GM12878 (cell line): ENCODE results near the gene RSRC1. TPM values are rescaled to one million over a fixed set of nuclear protein-coding genes. Genes with fewer than 3 reads are reported as not detected.

ENCODE experiments used
- BRCA1 ChIP-seq: IDR thresholded peaks from 2 replicates; pipeline ENCODE4 v1.6.1; 2011; ENCODE audit warnings: low read depth, low read length, improper control_type of control experiment
- CEBPZ ChIP-seq: fragments of 150-350 bp; IDR thresholded peaks from 2 replicates; pipeline ENCODE4 v1.6.1; 2016; ENCODE audit warnings: low read depth, low read length
- TBL1XR1 ChIP-seq: IDR thresholded peaks from 2 replicates; pipeline ENCODE4 v1.6.1; 2012; ENCODE audit warnings: low read depth, low read length, improper control_type of control experiment
- TCF3 ChIP-seq: IDR thresholded peaks from 2 replicates; pipeline ENCODE4 v1.6.1; 2012; ENCODE audit warnings: low read depth, mild to moderate bottlenecking, low read length, borderline replicate concordance; ENCODE audit not compliant: insufficient read depth
- polyA plus RNA-seq, 11 experiments: library from polyadenylated mRNA; depleted of rRNA in 4 of 11; unstranded in 6 of 11; stranded (reverse) in 5 of 11; fragments of >200 nt; fragmentation: Nextera tagmentation in 4 of 11; fragmentation: Illumina TruSeq in 1 of 11; extraction: Ambion mirVana in 4 of 11; extraction: Trizol in 1 of 11; gene quantifications; 1 replicate in 1 of 11; 2 replicates in 10 of 11; pipeline versions ENCODE4 v1.2.1 to v1.2.3, GENCODE V29; 2011 to 2016; ENCODE audit warnings: inconsistent platforms in 2 of 11, missing spikeins in 2 of 11, low read depth in 1 of 11
- total RNA-seq, 4 experiments: library from RNA; depleted of rRNA in 3 of 4; stranded (reverse); fragments of >200 nt in 3 of 4; fragmentation: Illumina TruSeq in 1 of 4; extraction: Trizol in 1 of 4; gene quantifications; 2 replicates each; pipeline versions ENCODE4 v1.2.1 to v1.2.3, GENCODE V29; 2013 to 2021
- TF ChIP-seq, protein P1 (sequence below): fragments of 450-650 bp; IDR thresholded peaks from 2 replicates; pipeline ENCODE4 v1.6.1; 2016; ENCODE audit warnings: mild to moderate bottlenecking, moderate library complexity, borderline replicate concordance
- TF ChIP-seq, protein P2 (sequence below): fragments of 450-650 bp; IDR thresholded peaks from 2 replicates; pipeline ENCODE4 v1.6.1; 2018; ENCODE audit warnings: borderline replicate concordance, mild to moderate bottlenecking; ENCODE audit not compliant: partially characterized antibody

The RSRC1 gene
- total and polyA plus RNA-seq, 10 of the 15 experiments (the other 5 are each of a cell fraction or from before 2014, with no cell fraction given) = 16.4 to 85.9 (median 42.0) TPM

GRCh38 chr3:158455406-158455805 lies 345.5 kb downstream of the RSRC1 start (continued):
- no peak for TF ChIP-seq CEBPZ
- TF ChIP-seq TCF3 = no peak
- TF ChIP-seq, protein P1, sequence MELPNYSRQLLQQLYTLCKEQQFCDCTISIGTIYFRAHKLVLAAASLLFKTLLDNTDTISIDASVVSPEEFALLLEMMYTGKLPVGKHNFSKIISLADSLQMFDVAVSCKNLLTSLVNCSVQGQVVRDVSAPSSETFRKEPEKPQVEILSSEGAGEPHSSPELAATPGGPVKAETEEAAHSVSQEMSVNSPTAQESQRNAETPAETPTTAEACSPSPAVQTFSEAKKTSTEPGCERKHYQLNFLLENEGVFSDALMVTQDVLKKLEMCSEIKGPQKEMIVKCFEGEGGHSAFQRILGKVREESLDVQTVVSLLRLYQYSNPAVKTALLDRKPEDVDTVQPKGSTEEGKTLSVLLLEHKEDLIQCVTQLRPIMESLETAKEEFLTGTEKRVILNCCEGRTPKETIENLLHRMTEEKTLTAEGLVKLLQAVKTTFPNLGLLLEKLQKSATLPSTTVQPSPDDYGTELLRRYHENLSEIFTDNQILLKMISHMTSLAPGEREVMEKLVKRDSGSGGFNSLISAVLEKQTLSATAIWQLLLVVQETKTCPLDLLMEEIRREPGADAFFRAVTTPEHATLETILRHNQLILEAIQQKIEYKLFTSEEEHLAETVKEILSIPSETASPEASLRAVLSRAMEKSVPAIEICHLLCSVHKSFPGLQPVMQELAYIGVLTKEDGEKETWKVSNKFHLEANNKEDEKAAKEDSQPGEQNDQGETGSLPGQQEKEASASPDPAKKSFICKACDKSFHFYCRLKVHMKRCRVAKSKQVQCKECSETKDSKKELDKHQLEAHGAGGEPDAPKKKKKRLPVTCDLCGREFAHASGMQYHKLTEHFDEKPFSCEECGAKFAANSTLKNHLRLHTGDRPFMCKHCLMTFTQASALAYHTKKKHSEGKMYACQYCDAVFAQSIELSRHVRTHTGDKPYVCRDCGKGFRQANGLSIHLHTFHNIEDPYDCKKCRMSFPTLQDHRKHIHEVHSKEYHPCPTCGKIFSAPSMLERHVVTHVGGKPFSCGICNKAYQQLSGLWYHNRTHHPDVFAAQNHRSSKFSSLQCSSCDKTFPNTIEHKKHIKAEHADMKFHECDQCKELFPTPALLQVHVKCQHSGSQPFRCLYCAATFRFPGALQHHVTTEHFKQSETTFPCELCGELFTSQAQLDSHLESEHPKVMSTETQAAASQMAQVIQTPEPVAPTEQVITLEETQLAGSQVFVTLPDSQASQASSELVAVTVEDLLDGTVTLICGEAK = no peak
- TF ChIP-seq BRCA1 = no peak
- TF ChIP-seq, protein P2, sequence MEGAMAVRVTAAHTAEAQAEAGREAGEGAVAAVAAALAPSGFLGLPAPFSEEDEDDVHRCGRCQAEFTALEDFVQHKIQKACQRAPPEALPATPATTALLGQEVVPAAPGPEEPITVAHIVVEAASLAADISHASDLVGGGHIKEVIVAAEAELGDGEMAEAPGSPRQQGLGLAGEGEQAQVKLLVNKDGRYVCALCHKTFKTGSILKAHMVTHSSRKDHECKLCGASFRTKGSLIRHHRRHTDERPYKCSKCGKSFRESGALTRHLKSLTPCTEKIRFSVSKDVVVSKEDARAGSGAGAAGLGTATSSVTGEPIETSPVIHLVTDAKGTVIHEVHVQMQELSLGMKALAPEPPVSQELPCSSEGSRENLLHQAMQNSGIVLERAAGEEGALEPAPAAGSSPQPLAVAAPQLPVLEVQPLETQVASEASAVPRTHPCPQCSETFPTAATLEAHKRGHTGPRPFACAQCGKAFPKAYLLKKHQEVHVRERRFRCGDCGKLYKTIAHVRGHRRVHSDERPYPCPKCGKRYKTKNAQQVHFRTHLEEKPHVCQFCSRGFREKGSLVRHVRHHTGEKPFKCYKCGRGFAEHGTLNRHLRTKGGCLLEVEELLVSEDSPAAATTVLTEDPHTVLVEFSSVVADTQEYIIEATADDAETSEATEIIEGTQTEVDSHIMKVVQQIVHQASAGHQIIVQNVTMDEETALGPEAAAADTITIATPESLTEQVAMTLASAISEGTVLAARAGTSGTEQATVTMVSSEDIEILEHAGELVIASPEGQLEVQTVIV = no peak
- no peak for TF ChIP-seq TBL1XR1
